ENCODE results near the gene STEAP2.
A peak's percentile ranks its signal among the peaks of the same experiment; 100 is the strongest.
"Not testable (repeated sequence)": the region's sequence is repeated elsewhere in the genome, so short reads cannot be mapped to it uniquely, and the experiment has no call there.

Gene STEAP2

GRCh38 chr7:90211391-90212148 is at the start of gene STEAP2:
Gene STEAP2 (plus strand): TSS chr7:90211740. CDS start chr7:90225083, 13,343 bp downstream.
- peak; percentile 85 for DNase-seq

- DNase-seq: no peak
Measured at GRCh38 chr7:90163534-90163933, 48.0 kb upstream of the STEAP2 start.

GRCh38 chr7:90165724-90166123 is 45.8 kb upstream of the STEAP2 start:
- no peak for DNase-seq

DNA sequence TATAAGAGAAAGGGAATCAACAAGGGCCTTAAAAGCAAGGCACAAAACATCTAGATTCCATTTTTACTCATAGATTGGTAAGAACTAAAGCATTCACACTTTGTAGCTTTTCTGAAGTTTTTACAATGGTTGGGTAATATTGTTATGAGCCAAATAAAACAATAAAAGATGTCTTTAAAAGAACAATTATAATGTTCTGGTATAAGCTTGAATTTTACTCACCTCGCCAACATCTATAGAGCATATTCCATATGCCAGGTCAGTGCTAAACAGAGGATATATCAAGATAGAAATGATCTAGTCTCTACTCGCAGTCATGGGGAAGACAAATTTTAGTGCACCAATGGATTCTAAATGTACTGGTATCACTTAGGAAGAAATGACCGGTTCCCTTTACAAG is 45.4 kb upstream of the STEAP2 start:
- DNase-seq: no peak

- no peak for DNase-seq
Measured at GRCh38 chr7:90167361-90167760, 44.2 kb upstream of the STEAP2 start.

- DNase-seq: no peak
Measured at GRCh38 chr7:90169891-90170290, 41.6 kb upstream of the STEAP2 start.

DNA sequence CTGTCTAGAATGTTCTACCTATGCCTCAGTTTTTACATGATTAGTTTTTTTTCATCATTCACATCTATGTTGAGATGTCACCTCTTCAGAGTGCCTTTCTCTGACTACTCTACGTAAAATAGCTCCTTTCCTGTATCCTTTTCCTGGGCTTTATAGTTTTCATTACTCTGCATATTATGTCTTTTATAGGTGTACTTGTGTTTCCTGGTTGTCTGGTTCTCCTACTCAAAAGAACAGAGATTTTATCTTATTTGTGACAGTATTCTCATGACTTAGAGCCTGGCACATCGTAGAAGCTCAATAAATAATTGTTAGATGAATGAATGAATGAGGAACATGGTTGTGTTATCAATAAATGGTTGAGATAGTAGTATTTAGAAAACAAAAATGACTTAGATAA is 39.4 kb upstream of the STEAP2 start:
- no peak for DNase-seq

GRCh38 chr7:90172624-90173023 is 38.9 kb upstream of the STEAP2 start:
- DNase-seq: no peak

- no peak for DNase-seq
Measured at GRCh38 chr7:90173127-90173844, 38.3 kb upstream of the STEAP2 start.

GRCh38 chr7:90175667-90176066 is 35.9 kb upstream of the STEAP2 start:
- DNase-seq: no peak

DNA sequence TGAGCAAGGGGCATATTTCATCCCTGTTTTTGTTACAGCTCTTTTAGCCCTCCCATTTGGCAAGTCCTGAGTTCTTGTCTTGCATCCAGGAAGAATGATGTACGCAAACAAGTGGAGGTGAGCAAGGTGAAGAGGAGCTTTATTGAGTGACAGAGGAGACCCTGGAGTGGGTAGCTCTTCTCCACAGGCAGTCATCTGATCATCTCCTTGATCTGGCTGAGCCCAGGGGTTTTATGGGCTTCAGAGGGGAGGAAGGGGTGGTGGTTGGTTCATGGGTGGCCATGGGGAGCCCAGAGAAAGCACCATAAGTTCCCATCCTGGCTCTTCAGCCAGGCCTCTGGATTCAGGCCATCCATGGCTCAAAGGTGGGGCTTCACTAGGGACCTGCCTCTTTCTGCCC is 35.3 kb upstream of the STEAP2 start:
- DNase-seq: no peak

GRCh38 chr7:90178166-90178565 is 33.4 kb upstream of the STEAP2 start:
- no peak for DNase-seq

DNA sequence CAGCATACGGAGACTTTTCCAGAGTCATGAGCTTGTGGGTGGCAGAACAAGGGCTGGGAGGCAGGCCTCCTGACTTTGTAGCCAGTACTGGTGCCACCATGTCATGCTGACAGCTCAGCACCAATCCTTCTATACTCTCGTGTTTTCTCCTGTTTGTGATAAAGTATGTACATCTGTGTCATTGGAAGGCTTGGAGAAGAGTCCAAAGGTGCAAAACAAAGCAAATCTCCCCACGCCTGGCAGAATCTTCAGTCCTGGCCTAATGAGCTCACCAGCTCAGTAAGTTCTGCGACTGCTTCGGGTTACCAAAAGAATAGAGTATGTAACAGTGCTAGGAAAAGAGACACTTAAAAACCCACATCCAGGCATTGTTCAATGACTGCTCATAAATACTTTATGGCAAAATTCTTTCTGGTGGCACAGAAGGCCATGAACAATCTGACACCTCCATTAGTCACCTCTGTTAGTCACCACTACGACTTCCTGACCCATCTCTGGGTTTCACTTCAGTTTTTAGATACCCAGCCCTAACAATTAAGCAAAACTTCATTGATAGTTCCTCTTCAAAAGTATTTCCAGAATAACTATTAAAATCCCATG is 32.8 kb upstream of the STEAP2 start:
- no peak for DNase-seq

GRCh38 chr7:90180011-90180585 is 31.4 kb upstream of the STEAP2 start:
- DNase-seq: no peak

DNA sequence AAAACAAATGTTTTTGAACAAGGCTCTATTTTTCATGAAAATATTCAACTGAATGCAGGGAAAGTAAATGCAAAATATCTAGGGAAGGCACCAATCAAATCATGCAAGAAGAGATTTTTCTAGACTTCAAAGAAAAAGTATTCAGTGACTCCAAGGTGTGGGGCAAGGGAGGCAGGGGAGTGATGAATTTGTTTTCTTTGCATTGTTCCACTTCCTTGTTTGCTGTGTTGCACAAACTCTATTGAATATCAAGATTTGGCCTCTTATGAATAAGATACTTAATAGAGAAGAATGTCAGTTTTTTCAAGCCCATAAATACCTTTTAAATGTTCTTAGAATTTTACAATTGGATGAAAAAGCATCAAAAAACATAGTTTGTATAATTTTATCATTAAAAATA is 30.9 kb upstream of the STEAP2 start:
- DNase-seq: no peak

GRCh38 chr7:90181485-90181884 is 30.1 kb upstream of the STEAP2 start:
- no peak for DNase-seq

GRCh38 chr7:90186290-90186689 is 25.2 kb upstream of the STEAP2 start:
- DNase-seq: not testable (repeated sequence)

DNA sequence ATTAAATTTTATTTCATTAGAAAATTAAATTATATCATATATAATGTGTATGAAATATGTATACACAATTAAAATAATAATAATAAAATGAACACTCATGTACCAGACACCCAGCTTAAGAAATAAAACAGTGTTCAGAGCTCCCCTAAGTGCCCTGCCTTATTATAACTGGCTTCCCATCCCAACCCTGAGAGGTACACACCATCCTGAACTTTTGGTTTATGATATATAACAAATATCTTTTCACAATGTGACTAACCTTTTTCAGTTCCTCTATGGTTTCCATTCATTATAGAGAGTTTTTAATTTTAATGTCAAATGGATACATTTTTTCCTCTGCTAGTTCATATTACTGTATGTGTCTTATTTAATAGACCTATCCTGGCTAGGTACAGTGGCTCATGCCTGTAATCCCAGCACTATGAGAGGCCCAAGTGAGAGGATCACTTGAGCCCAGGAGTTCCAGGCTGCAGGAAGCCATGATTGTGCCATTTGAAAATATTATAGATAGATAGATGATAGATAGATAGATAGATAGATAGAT is 24.0 kb upstream of the STEAP2 start:
- no peak for DNase-seq

- no peak for DNase-seq
Measured at GRCh38 chr7:90188281-90188680, 23.3 kb upstream of the STEAP2 start.

DNA sequence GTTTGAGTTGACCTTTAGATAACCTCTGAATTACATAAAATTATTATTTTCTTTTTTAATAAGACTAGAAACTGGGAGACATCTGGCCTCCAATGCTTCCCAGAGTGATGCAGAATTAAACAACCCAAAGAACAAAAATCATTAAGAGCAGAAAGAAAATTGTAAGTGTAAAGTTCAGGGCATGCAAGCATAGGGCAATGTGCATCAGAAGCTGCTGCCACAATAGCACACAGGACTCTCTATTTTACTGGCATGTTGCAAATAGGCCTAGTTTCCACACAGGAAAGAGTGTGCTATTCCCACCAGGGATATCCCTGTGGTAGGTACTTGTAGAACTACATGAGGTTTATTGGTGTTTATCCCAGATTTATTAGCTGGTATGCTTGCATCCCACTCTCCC is 20.5 kb upstream of the STEAP2 start:
- no peak for DNase-seq

DNA sequence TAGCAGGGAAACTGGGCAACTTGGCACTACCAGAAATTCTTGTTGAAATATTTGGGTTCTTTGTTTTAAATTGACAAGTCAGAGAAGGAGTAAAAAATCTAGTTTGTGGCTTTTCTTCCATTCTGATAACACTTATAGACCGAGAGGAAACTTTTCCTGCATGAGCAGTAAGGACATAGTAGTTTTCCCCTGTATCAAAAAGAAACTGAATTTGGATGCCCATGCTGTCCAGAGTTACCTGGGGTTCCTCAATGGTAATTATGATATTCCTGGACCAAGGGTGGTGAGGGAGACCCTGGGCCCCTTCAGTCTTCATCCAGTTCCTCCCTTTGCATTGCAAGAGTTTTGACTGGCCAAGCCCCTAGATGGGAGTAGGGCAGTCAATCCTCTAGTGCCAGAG is 19.9 kb upstream of the STEAP2 start:
- DNase-seq: no peak

- DNase-seq: no peak
Measured at GRCh38 chr7:90192876-90193750, 18.4 kb upstream of the STEAP2 start.

Data from NCI-H2227 treated with DMSO at 0.1 percent for 48 hours (cell line).